Testis (tissue), 2 donors: ENCODE results near the gene ERCC8.

Experiments
- POLR2A ChIP-seq: fragments of 450-650 bp; IDR thresholded peaks from one replicate; pipeline ENCODE4 v1.6.1; 2017; ENCODE audit warnings: antibody characterized with exemption, mild to moderate bottlenecking, moderate library complexity
- TF ChIP-seq, protein P1 (sequence below), 3 experiments: fragments of 450-650 bp in 2 of 3; fragments of 200-600 bp in 1 of 3; sonication (generic) in 1 of 3; IDR thresholded peaks; one replicate each; pipeline ENCODE4 v1.5.1; 2016 to 2019; ENCODE audit warnings: antibody characterized with exemption in 3 of 3, mild to moderate bottlenecking in 2 of 3, moderate library complexity in 1 of 3

GRCh38 chr5:60887746-60888145 is 57.1 kb downstream of the ERCC8 start:
- TF ChIP-seq, protein P1, sequence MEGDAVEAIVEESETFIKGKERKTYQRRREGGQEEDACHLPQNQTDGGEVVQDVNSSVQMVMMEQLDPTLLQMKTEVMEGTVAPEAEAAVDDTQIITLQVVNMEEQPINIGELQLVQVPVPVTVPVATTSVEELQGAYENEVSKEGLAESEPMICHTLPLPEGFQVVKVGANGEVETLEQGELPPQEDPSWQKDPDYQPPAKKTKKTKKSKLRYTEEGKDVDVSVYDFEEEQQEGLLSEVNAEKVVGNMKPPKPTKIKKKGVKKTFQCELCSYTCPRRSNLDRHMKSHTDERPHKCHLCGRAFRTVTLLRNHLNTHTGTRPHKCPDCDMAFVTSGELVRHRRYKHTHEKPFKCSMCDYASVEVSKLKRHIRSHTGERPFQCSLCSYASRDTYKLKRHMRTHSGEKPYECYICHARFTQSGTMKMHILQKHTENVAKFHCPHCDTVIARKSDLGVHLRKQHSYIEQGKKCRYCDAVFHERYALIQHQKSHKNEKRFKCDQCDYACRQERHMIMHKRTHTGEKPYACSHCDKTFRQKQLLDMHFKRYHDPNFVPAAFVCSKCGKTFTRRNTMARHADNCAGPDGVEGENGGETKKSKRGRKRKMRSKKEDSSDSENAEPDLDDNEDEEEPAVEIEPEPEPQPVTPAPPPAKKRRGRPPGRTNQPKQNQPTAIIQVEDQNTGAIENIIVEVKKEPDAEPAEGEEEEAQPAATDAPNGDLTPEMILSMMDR (IDR thresholded peaks at IDR 0.05) = no peak
- TF ChIP-seq POLR2A = no peak
